Smooth muscle cell (in vitro differentiated cells): ENCODE data around the gene UBE2E3. TPM values are rescaled to one million over a fixed set of nuclear protein-coding genes. Genes with fewer than 3 reads are reported as not detected.

Source experiments
- DNase-seq: peaks from one replicate; lab custom pipeline; 2025; ENCODE audit not compliant: unreplicated experiment; lab: John Stamatoyannopoulos, UW
- H2AFZ ChIP-seq: fragments of 200-600 bp; sonication (generic); 2 replicates; pipeline ENCODE4 v1.6.0; 2016; ENCODE audit warnings: antibody characterized with exemption, low read depth, mild to moderate bottlenecking
- H3F3A ChIP-seq: fragments of 200-600 bp; sonication (generic); 2 replicates; pipeline ENCODE4 v1.6.0; 2017; ENCODE audit warnings: antibody characterized with exemption, low read depth
- H3K27ac ChIP-seq: fragments of 200-600 bp; sonication (generic); 2 replicates; pipeline ENCODE4 v1.5.1; 2016; ENCODE audit warnings: low read depth, mild to moderate bottlenecking
- H3K27me3 ChIP-seq: fragments of 200-600 bp; sonication (generic); 2 replicates; pipeline ENCODE4 v1.6.1; 2016; ENCODE audit warnings: low read depth, mild to moderate bottlenecking
- H3K36me3 ChIP-seq: fragments of 200-600 bp; sonication (generic); 2 replicates; pipeline ENCODE4 v1.5.1; 2016; ENCODE audit warnings: low read depth
- H3K4me1 ChIP-seq: fragments of 200-600 bp; sonication (generic); 2 replicates; pipeline ENCODE4 v1.5.1; 2016; ENCODE audit warnings: low read depth
- H3K4me2 ChIP-seq: fragments of 200-600 bp; sonication (generic); 2 replicates; pipeline ENCODE4 v1.6.0; 2016; ENCODE audit warnings: mild to moderate bottlenecking
- H3K4me3 ChIP-seq: fragments of 200-600 bp; sonication (generic); 2 replicates; pipeline ENCODE4 v1.5.1; 2016; ENCODE audit warnings: mild to moderate bottlenecking
- H3K79me2 ChIP-seq: fragments of 200-600 bp; sonication (generic); 2 replicates; pipeline ENCODE4 v1.6.0; 2016; ENCODE audit warnings: low read depth, mild to moderate bottlenecking
- H3K9ac ChIP-seq: fragments of 200-600 bp; sonication (generic); 2 replicates; pipeline ENCODE4 v1.6.0; 2016; ENCODE audit warnings: low read depth
- H3K9me3 ChIP-seq: fragments of 200-600 bp; sonication (generic); replicated peaks from 2 replicates; pipeline ENCODE4 v1.5.1; 2016; ENCODE audit warnings: low read depth
- H4K20me1 ChIP-seq: fragments of 200-600 bp; sonication (generic); 2 replicates; pipeline ENCODE4 v1.6.0; 2016; ENCODE audit warnings: low read depth
- WGBS: methylation state at CpG from one replicate; pipeline ENCODE4 v1.1.7; 2016; ENCODE audit warnings: low lambda C conversion rate; 5-methylcytosine and 5-hydroxymethylcytosine counted together
- polyA plus RNA-seq: library from polyadenylated mRNA; unstranded; fragments of >200 nt; fragmentation: Nextera tagmentation; extraction: Ambion mirVana; gene quantifications from 2 replicates; pipeline ENCODE4 v1.2.1, GENCODE V29; 2016
- total RNA-seq: library from RNA; depleted of rRNA; stranded (reverse); fragments of >200 nt; gene quantifications from 2 replicates; pipeline ENCODE4 v1.2.3, GENCODE V29; 2014
- TF ChIP-seq, protein P1 (sequence below): fragments of 200-600 bp; sonication (generic); IDR thresholded peaks from 2 replicates; pipeline ENCODE4 v1.5.1; 2017; ENCODE audit warnings: borderline replicate concordance, mild to moderate bottlenecking, antibody characterized with exemption; ENCODE audit not compliant: insufficient read depth, poor library complexity, severe bottlenecking

Gene UBE2E3
- total and polyA plus RNA-seq, 2 experiments from 2014 or later, result 225 to 259 TPM

DNA sequence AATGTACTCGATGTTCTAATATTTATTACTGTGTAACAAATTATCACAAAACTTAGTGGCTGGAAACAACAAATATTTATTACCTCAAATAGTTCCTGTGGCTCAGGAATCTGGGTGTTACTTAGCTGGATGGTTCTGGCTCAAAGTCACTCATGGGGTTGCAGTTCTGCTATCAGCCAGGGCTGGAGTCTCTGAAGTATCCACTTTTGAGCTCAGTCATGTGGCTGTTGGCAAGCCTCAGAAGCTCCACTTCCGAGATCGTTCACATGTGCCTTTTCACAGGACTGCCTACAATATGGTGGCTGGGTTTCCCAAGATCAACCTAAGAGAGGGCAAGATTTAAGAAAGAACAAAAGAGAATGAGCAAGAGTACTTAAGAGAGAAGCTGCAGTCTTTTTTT, 19.4 kb upstream of the UBE2E3 start:
- no peak for DNase-seq
- no peak overlapping the region for H3K9ac ChIP-seq
- H3K27ac ChIP-seq, result no peak overlapping the region
- WGBS, result 94% methylated on average over 3 of the region's 3 CpGs
- no peaks in the 10 kb centered on the region for H4K20me1 ChIP-seq
- TF ChIP-seq, protein P1, sequence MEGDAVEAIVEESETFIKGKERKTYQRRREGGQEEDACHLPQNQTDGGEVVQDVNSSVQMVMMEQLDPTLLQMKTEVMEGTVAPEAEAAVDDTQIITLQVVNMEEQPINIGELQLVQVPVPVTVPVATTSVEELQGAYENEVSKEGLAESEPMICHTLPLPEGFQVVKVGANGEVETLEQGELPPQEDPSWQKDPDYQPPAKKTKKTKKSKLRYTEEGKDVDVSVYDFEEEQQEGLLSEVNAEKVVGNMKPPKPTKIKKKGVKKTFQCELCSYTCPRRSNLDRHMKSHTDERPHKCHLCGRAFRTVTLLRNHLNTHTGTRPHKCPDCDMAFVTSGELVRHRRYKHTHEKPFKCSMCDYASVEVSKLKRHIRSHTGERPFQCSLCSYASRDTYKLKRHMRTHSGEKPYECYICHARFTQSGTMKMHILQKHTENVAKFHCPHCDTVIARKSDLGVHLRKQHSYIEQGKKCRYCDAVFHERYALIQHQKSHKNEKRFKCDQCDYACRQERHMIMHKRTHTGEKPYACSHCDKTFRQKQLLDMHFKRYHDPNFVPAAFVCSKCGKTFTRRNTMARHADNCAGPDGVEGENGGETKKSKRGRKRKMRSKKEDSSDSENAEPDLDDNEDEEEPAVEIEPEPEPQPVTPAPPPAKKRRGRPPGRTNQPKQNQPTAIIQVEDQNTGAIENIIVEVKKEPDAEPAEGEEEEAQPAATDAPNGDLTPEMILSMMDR, result no peak
- H3F3A ChIP-seq, result no peaks in the 10 kb centered on the region
- H3K9me3 ChIP-seq, result no peaks in the 10 kb centered on the region
- no peaks in the 10 kb centered on the region for H3K4me1 ChIP-seq
- H3K4me2 ChIP-seq, result no peak overlapping the region
- no peak overlapping the region for H2AFZ ChIP-seq
- H3K27me3 ChIP-seq, result no peaks in the 10 kb centered on the region
- H3K79me2 ChIP-seq, result no peaks in the 10 kb centered on the region
- H3K36me3 ChIP-seq, result no peaks in the 10 kb centered on the region
- H3K4me3 ChIP-seq, result no peak overlapping the region

- H3K27me3 ChIP-seq, result no peaks in the 10 kb centered on the region
- no peaks in the 10 kb centered on the region for H3K79me2 ChIP-seq
- TF ChIP-seq, protein P1, result no peak
- no peaks in the 10 kb centered on the region for H3F3A ChIP-seq
- H3K4me2 ChIP-seq, result no peak overlapping the region
- DNase-seq, result no peak
- no peaks in the 10 kb centered on the region for H3K36me3 ChIP-seq
- no peaks in the 10 kb centered on the region for H4K20me1 ChIP-seq
- H3K4me1 ChIP-seq, result no peaks in the 10 kb centered on the region
- WGBS, result 63% methylated on average over 4 of the region's 4 CpGs
- no peaks in the 10 kb centered on the region for H3K9me3 ChIP-seq
- no peak overlapping the region for H3K27ac ChIP-seq
- no peak overlapping the region for H3K4me3 ChIP-seq
- H2AFZ ChIP-seq, result no peak overlapping the region
- H3K9ac ChIP-seq, result no peak overlapping the region
Measured at GRCh38 chr2:180962727-180963314, 17.6 kb upstream of the UBE2E3 start.

DNA sequence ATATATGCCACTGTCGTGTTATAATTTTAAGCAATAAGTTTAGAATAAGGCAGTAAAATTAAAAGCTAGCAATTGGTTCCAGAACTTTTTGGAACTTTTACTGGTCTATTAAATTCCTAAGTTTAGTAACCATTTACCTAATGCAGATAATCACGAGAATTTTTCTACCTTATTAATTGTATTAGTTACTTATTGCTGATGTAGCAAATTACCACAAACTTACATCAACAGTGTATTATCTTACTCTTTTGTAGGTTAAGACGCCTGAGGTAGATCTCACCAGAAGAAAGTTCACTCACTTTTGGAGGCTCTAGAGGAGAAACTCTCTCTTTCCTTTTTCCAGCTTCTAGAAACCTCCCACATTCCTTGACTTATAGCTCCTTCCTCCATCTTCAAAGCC, 14.0 kb upstream of the UBE2E3 start:
- Histone ChIP-seq H3K36me3 (no peaks in the 10 kb centered on the region), H3K27me3 (no peaks in the 10 kb centered on the region), H2AFZ (no peak overlapping the region), H3K27ac (no peak overlapping the region), H3K4me3 (no peak overlapping the region), H3K79me2 (no peaks in the 10 kb centered on the region), H4K20me1 (no peaks in the 10 kb centered on the region), H3K4me2 (no peak overlapping the region), H3F3A (no peaks in the 10 kb centered on the region), H3K9me3 (no peaks in the 10 kb centered on the region), H3K4me1 (no peaks in the 10 kb centered on the region), H3K9ac (no peak overlapping the region)
- no peak for DNase-seq
- TF ChIP-seq, protein P1, result no peak
- WGBS, result 96% methylated on average over 3 of the region's 3 CpGs

GRCh38 chr2:180969124-180969523, 11.3 kb upstream of the UBE2E3 start:
- no peak for DNase-seq
- Histone ChIP-seq H3K9ac (no peak overlapping the region), H3K4me1 (no peaks in the 10 kb centered on the region), H3F3A (no peaks in the 10 kb centered on the region), H3K36me3 (no peaks in the 10 kb centered on the region), H4K20me1 (no peaks in the 10 kb centered on the region), H3K79me2 (no peaks in the 10 kb centered on the region), H3K27ac (no peak overlapping the region), H3K27me3 (no peaks in the 10 kb centered on the region), H3K9me3 (no peaks in the 10 kb centered on the region), H3K4me2 (no peak overlapping the region), H2AFZ (no peak overlapping the region), H3K4me3 (no peak overlapping the region)
- 88% methylated on average over 1 of the region's 1 CpG for WGBS
- TF ChIP-seq, protein P1, result no peak
